B cell (primary cell): ENCODE results near the gene TP63. TPM values are rescaled to one million over a fixed set of nuclear protein-coding genes. Genes with fewer than 3 reads are reported as not detected.

ENCODE experiments used
- ATAC-seq: fragments of 200-7000 bp; cut with Tn5 transposase; one replicate; pipeline ENCODE4 v1.10.0; 2021; ENCODE audit warnings: low read depth, mild to moderate bottlenecking, moderate number of reproducible peaks, moderate library complexity
- CTCF ChIA-PET: fragments of 350-600 bp; sonication (Branson Sonifier 250); formaldehyde crosslinking; loops from one replicate; lab custom pipeline; 2021; ENCODE audit warnings: antibody characterized with exemption, inconsistent platforms; lab: Charles Lee
- POLR2A ChIA-PET: fragments of 350-600 bp; sonication (Branson Sonifier 250); formaldehyde crosslinking; loops from one replicate; lab custom pipeline; 2021; ENCODE audit warnings: antibody characterized with exemption; lab: Charles Lee
- DNase-seq: peaks from one replicate; pipeline ENCODE4 v3.0.0; 2013
- H2AFZ ChIP-seq: 2 replicates; pipeline ENCODE4 v1.6.1; 2012; ENCODE audit warnings: mild to moderate bottlenecking, low read depth, low read length; ENCODE audit not compliant: insufficient read depth, poor library complexity, severe bottlenecking
- H3K27ac ChIP-seq, 2 donors: 1 replicate in 1 of 2; 2 replicates in 1 of 2; pipeline ENCODE4 v1.5.1; 2012 to 2013; ENCODE audit warnings: low read length in 2 of 2, mild to moderate bottlenecking in 2 of 2, moderate library complexity in 1 of 2
- H3K27me3 ChIP-seq, 4 experiments: fragments of 200-600 bp in 1 of 4; sonication (generic) in 1 of 4; replicated peaks in 1 of 4; 1 replicate in 2 of 4; 2 replicates in 2 of 4; pipeline versions ENCODE4 v1.6.1 to v1.7.0; 2013 to 2016; ENCODE audit warnings: low read length in 3 of 4, mild to moderate bottlenecking in 2 of 4, mixed read lengths in 1 of 4, moderate library complexity in 1 of 4; ENCODE audit not compliant: insufficient read depth in 4 of 4, control insufficient read depth in 3 of 4; ENCODE audit errors: control extremely low read depth in 1 of 4
- H3K36me3 ChIP-seq, 2 experiments: replicated peaks in 1 of 2; 1 replicate in 1 of 2; 2 replicates in 1 of 2; pipeline versions ENCODE4 v1.6.1 to v1.7.1; 2013; ENCODE audit warnings: low read length in 1 of 2; ENCODE audit not compliant: insufficient read depth in 2 of 2, control insufficient read depth in 1 of 2; ENCODE audit errors: control extremely low read depth in 1 of 2, extremely low read depth in 1 of 2
- H3K4me1 ChIP-seq, 2 donors: fragments of 200-600 bp in 1 of 2; sonication (generic) in 1 of 2; 1 replicate in 1 of 2; 2 replicates in 1 of 2; pipeline versions ENCODE4 v1.5.1 to v1.6.1; 2013 to 2017; ENCODE audit warnings: low read length in 2 of 2; ENCODE audit not compliant: control insufficient read depth in 2 of 2, insufficient read depth in 2 of 2
- H3K4me2 ChIP-seq: replicated peaks from 2 replicates; pipeline ENCODE3; 2012; ENCODE audit warnings: mild to moderate bottlenecking, low read depth, low read length; ENCODE audit not compliant: poor library complexity, severe bottlenecking
- H3K4me3 ChIP-seq, 5 experiments: fragments of 200-600 bp in 1 of 5; sonication (generic) in 1 of 5; 1 replicate in 3 of 5; 2 replicates in 2 of 5; pipeline versions ENCODE4 v1.5.1 to v1.7.0; 2011 to 2016; ENCODE audit warnings: low read length in 4 of 5, mild to moderate bottlenecking in 4 of 5, low read depth in 2 of 5, control low read depth in 1 of 5, moderate library complexity in 1 of 5; ENCODE audit not compliant: insufficient read depth in 1 of 5; ENCODE audit errors: control extremely low read depth in 1 of 5, extremely low read depth in 1 of 5
- H3K79me2 ChIP-seq: fragments of 200-600 bp; sonication (generic); one replicate; pipeline ENCODE4 v1.6.0; 2016; ENCODE audit warnings: low read length; ENCODE audit not compliant: control insufficient read depth, insufficient read depth
- H3K9ac ChIP-seq: fragments of 200-600 bp; sonication (generic); 2 replicates; pipeline ENCODE4 v1.6.1; 2017; ENCODE audit warnings: mild to moderate bottlenecking, low read length, moderate library complexity
- H3K9me3 ChIP-seq, 3 donors: one replicate each; pipeline versions ENCODE4 v1.6.1 to v1.7.1; 2013; ENCODE audit warnings: low read length in 2 of 3; ENCODE audit not compliant: control insufficient read depth in 2 of 3, insufficient read depth in 1 of 3; ENCODE audit errors: control extremely low read depth in 1 of 3
- H4K20me1 ChIP-seq: 2 replicates; pipeline ENCODE4 v1.6.0; 2012; ENCODE audit warnings: mild to moderate bottlenecking, low read length; ENCODE audit not compliant: insufficient read depth, control insufficient read depth, poor library complexity, severe bottlenecking
- H3K27ac Mint-ChIP-seq: one replicate; pipeline ENCODE4 v1.8.0; 2021; ENCODE audit warnings: mixed read lengths
- H3K27me3 Mint-ChIP-seq: one replicate; pipeline ENCODE4 v1.8.0; 2021; ENCODE audit warnings: mixed read lengths
- H3K4me1 Mint-ChIP-seq: one replicate; pipeline ENCODE4 v1.8.0; 2021; ENCODE audit warnings: mixed read lengths
- H3K4me3 Mint-ChIP-seq: one replicate; pipeline ENCODE4 v1.8.0; 2021; ENCODE audit warnings: mixed read lengths
- H3K9me3 Mint-ChIP-seq: one replicate; pipeline ENCODE4 v1.8.0; 2022; ENCODE audit warnings: mixed read lengths; ENCODE audit not compliant: insufficient read depth
- CTCF ChIP-seq: fragments of 200-600 bp; IDR thresholded peaks from one replicate; pipeline ENCODE4 v1.8.0; 2022; ENCODE audit warnings: antibody characterized with exemption, mild to moderate bottlenecking
- EZH2 ChIP-seq: IDR thresholded peaks from 2 replicates; pipeline ENCODE4 v1.6.1; 2012; ENCODE audit warnings: borderline replicate concordance, low read depth, mild to moderate bottlenecking, moderate library complexity, low read length; ENCODE audit not compliant: insufficient read depth, poor library complexity, severe bottlenecking
- WGBS: methylation state at CpG from one replicate; pipeline ENCODE4 v1.1.5; 2013; ENCODE audit warnings: missing lambda C conversion rate; ENCODE audit not compliant: insufficient coverage; 5-methylcytosine and 5-hydroxymethylcytosine counted together
- intact Hi-C: fragments of 100-400 bp; cut with micrococcal nuclease; formaldehyde crosslinking; loops from one replicate; pipeline ENCODE4 v1.10.0; 2022
- polyA plus RNA-seq: library from polyadenylated mRNA; depleted of rRNA; stranded (reverse); fragments of >200 nt; gene quantifications from 2 replicates; pipeline ENCODE4 v1.2.3, GENCODE V29; 2012
- total RNA-seq, 2 donors: library from RNA; stranded (reverse); fragments of 120-200 nt in 1 of 2; gene quantifications; 1 replicate in 1 of 2; 2 replicates in 1 of 2; pipeline versions ENCODE4 v1.2.3 to v1.2.4, GENCODE V29; 2013 to 2022

TP63 gene
- total and polyA plus RNA-seq, 2 donors (not counting 1 experiment from before 2014, with no cell fraction given) = 1.2 to 2.0 TPM

- Histone ChIP-seq H3K27ac (no peak overlapping the region), H4K20me1 (no peaks in the 10 kb centered on the region), H3K79me2 (no peaks in the 10 kb centered on the region), H3K9me3 (peaks cover 0 to 1% (median 0%) of the 10 kb centered on the region in 3 donors), H3K27me3 (no peaks in the 10 kb centered on the region), H3K9ac (no peak overlapping the region), H3K4me3 (no peak overlapping the region), H3K4me2 (no peak overlapping the region), H3K4me1 (no peaks in the 10 kb centered on the region), H3K36me3 (no peaks in the 10 kb centered on the region), H2AFZ (no peak overlapping the region)
- intact Hi-C loops = no loop called here
- Mint-ChIP-seq H3K4me1 (no peaks in the 10 kb centered on the region), H3K27ac (no peak overlapping the region), H3K9me3 (no peaks in the 10 kb centered on the region), H3K4me3 (no peak overlapping the region), H3K27me3 (peaks cover 4% of the 10 kb centered on the region)
- POLR2A ChIA-PET = no interaction called here
- no peak for TF ChIP-seq EZH2
- no peak for TF ChIP-seq CTCF
- 67% methylated on average over 1 of the region's 4 CpGs for WGBS
- DNase-seq (no peak), ATAC-seq (no peak)
- CTCF ChIA-PET = no interaction called here
These were observed 252.0 kb downstream of the TP63 start for GRCh38 chr3:189883113-189883753.

GRCh38 chr3:189890496-189890895, 259.3 kb downstream of the TP63 start:
- no peaks in the 10 kb centered on the region for H4K20me1 ChIP-seq
- Mint-ChIP-seq H3K9me3 (no peaks in the 10 kb centered on the region), H3K27ac (no peak overlapping the region), H3K4me3 (no peak overlapping the region), H3K4me1 (no peaks in the 10 kb centered on the region), H3K27me3 (no peaks in the 10 kb centered on the region)
- no peak overlapping the region for H2AFZ ChIP-seq
- H3K27ac ChIP-seq = no peak overlapping the region
- ATAC-seq (no peak), DNase-seq (no peak)
- 10% methylated on average over 2 of the region's 4 CpGs for WGBS
- no peak overlapping the region for H3K9ac ChIP-seq
- no peaks in the 10 kb centered on the region for H3K36me3 ChIP-seq
- intact Hi-C loops = no loop called here
- TF ChIP-seq CTCF = no peak
- TF ChIP-seq EZH2 = no peak
- no peaks in the 10 kb centered on the region for H3K4me1 ChIP-seq
- H3K4me2 ChIP-seq = no peak overlapping the region
- no peaks in the 10 kb centered on the region for H3K79me2 ChIP-seq
- H3K9me3 ChIP-seq = no peaks in the 10 kb centered on the region
- no peak overlapping the region for H3K4me3 ChIP-seq
- no peaks in the 10 kb centered on the region for H3K27me3 ChIP-seq
- POLR2A ChIA-PET = no interaction called here
- CTCF ChIA-PET = no interaction called here
